ENCODE data around the gene DCTN3.

DCTN3 gene

GRCh38 chr9:34615132-34615531, 5.2 kb downstream of the DCTN3 start:
- DNase-seq, result no peak

- DNase-seq, result peak; percentile 90 to 93 (median 93)
These were observed 7.4 kb downstream of the DCTN3 start for GRCh38 chr9:34612788-34613390.

- peak; percentile 94 to 99 (median 98) for DNase-seq
These were observed 8.2 kb downstream of the DCTN3 start, which contains the start of gene RPP25L for GRCh38 chr9:34611811-34612787. Gene RPP25L (minus strand): TSS chr9:34612097. CDS start chr9:34611296, 801 bp downstream.

- DNase-seq, result no peak
These were observed 9.0 kb downstream of the DCTN3 start for GRCh38 chr9:34611251-34611810.

GRCh38 chr9:34610434-34611206, 9.7 kb downstream of the DCTN3 start:
- DNase-seq, result no peak

- DNase-seq, result no peak
These were observed 13.0 kb downstream of the DCTN3 start for GRCh38 chr9:34607331-34607730.

GRCh38 chr9:34606905-34607304, 13.4 kb downstream of the DCTN3 start:
- DNase-seq, result no peak

GRCh38 chr9:34606190-34606589, 14.1 kb downstream of the DCTN3 start:
- DNase-seq, result no peak

- DNase-seq, result peak; percentile 81 to 86 (median 84)
These were observed 16.6 kb downstream of the DCTN3 start for GRCh38 chr9:34603610-34604231.

- DNase-seq, result no peak
These were observed 18.2 kb downstream of the DCTN3 start for GRCh38 chr9:34601937-34602573.

- DNase-seq, result no peak
These were observed 19.4 kb downstream of the DCTN3 start for GRCh38 chr9:34600908-34601307.

GRCh38 chr9:34599546-34599945, 20.7 kb downstream of the DCTN3 start:
- no peak for DNase-seq

- DNase-seq, result no peak
These were observed 26.1 kb downstream of the DCTN3 start for GRCh38 chr9:34594177-34594576.

GRCh38 chr9:34592895-34593601, 27.2 kb downstream of the DCTN3 start:
- DNase-seq, result peak; percentile 23 to 58 (median 42)

GRCh38 chr9:34591917-34592866, 28.1 kb downstream of the DCTN3 start:
- peak; percentile 64 to 71 (median 68) for DNase-seq

GRCh38 chr9:34591248-34591916, 28.9 kb downstream of the DCTN3 start:
- DNase-seq, result peak; percentile 83 to 94 (median 90)

GRCh38 chr9:34590381-34591247, 29.7 kb downstream of the DCTN3 start:
- DNase-seq, result peak; percentile 32 to 47 (median 39)

Measured in suppressor macrophage treated with lipopolysaccharide for 1 hour (primary cell).